Dermis blood vessel endothelial cell (primary cell): Measurements from ENCODE around the gene DNAAF9. TPM values are rescaled to one million over a fixed set of nuclear protein-coding genes. Genes with fewer than 3 reads are reported as not detected.

Experiments used
- DNase-seq: peaks from one replicate; pipeline ENCODE4 v3.0.0; 2010
- total RNA-seq: library from RNA; depleted of rRNA; stranded (reverse); fragments of >200 nt; gene quantifications from 2 replicates; pipeline ENCODE4 v1.2.3, GENCODE V29; 2014

DNAAF9 gene
- total RNA-seq, 1 donor from 2014 or later = 19.2 TPM

GRCh38 chr20:3371754-3372153, 35.7 kb downstream of the DNAAF9 start:
- DNase-seq = no peak

GRCh38 chr20:3367089-3367488, 40.4 kb downstream of the DNAAF9 start:
- DNase-seq = no peak

DNA sequence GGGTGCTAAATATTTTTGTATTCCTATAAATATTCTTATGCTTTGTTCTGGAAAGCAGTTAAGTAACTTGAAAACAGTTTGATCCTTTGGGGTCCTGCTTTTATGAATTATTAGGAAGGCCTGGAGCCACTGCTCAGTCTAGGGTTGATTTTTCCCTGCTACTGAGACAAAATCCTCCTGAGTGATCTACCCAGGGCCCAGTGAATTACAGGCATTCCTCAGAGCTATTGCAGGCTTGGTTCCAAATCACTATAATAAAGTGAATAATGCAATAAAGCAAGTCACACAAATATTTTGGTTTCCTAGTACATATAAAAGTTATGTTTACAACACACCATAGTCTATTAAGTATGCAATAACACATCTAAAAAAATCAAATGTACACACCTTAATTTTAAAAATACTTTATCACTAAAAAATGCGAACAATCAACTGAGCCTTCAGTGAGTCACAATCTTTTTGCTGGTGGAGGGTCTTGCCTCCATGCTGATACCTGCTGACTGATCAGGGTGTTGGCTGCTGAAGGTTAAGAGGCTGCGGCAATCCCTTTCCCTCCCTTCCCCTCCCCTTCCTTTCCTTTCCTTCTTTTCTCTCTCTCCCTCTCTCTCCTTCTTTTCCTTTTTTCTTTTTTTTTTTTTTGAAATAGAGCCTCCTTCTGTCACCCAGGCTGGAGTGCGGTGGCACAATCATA, 43.0 kb downstream of the DNAAF9 start:
- DNase-seq = no peak

GRCh38 chr20:3360752-3361151, 46.7 kb downstream of the DNAAF9 start:
- no peak for DNase-seq

DNA sequence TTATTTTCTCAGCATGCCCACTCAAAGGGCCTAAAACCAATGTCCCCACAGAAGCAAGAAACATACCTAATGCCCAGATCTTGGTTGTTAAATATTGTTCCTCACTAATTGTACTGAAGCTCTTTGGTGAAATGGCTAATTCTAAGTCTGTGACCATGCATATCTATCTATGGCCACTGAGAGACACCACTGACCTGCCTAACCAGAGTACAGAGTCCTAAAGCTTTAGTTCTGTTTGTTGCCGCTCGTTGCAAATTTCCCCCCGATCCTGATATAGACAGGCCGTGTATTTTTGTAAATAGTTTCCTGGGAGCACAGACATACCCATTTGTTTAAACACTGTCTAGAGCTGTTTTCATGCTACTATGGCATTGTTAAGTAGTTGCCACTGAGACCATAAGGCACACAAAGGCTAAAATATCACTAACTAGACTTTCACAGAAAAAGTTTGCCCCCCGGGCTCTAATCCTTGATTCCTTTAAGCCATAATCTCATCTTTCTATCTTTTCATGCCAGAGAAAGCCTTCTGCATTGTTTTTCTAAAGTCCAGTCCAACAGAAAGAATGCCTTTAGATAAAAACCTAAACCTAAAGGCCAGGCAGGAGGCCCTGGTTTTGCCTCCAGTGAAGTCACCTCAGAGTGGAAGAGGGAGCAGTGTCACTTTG, 48.7 kb downstream of the DNAAF9 start:
- DNase-seq = no peak

Other genes starting within 250 kb of the DNAAF9 start
- 20.4 and 23.7 TPM in 2 replicates for gene FASTKD5, start 247.8 kb downstream of the DNAAF9 start, total RNA-seq
- 2.7 and 3.8 TPM in 2 replicates for gene UBOX5, start 247.8 kb downstream of the DNAAF9 start, total RNA-seq
- gene LZTS3, start 234.1 kb downstream of the DNAAF9 start, total RNA-seq = 6.1 and 8.2 TPM in 2 replicates
- 41.0 and 53.1 TPM in 2 replicates for gene DDRGK1, start 203.0 kb downstream of the DNAAF9 start, total RNA-seq
- 33.6 and 36.6 TPM in 2 replicates for gene ITPA, start 198.2 kb downstream of the DNAAF9 start, total RNA-seq
- gene SLC4A11, start 168.5 kb downstream of the DNAAF9 start, total RNA-seq = 7.5 and 14.9 TPM in 2 replicates
- 42.9 and 58.4 TPM in 2 replicates for gene ATRN, start 63.3 kb upstream of the DNAAF9 start, total RNA-seq